ENCODE measurements around the gene HDC.

GRCh38 chr15:50192926-50193620, 72.5 kb downstream of the HDC start:
- TF ChIP-seq CTCF (IDR thresholded peaks at IDR 0.05): no peak
- TF ChIP-seq POLR2A (IDR thresholded peaks at IDR 0.05): no peak

Data from prostate gland (tissue), 2 donors.